ENCODE data around the gene PPFIA3. TPM values are rescaled to one million over a fixed set of nuclear protein-coding genes. Genes with fewer than 3 reads are reported as not detected.

The PPFIA3 gene
- polyA plus RNA-seq, 1 of the 3 experiments (the other 2 are of a cell fraction): 5.7 TPM

- no peaks in the 10 kb centered on the region for H4K20me1 ChIP-seq (ENCODE audit: insufficient read depth)
- ChIA-PET CTCF (interaction anchor here (0.9 to 2.4 kb wide), 4 partner anchors 10 to 189 kb away, joined by 3 to 11 read pairs (median 5); no protein-coding TSS in a partner anchor), POLR2A (no interaction called here)
- no peaks in the 10 kb centered on the region for H3K9me2 ChIP-seq
- H3K4me1 ChIP-seq (ENCODE audit: control insufficient read depth in 1 of 2, insufficient read depth in 2 of 2, low read depth in 1 of 2, low read length in 1 of 2): no peaks in the 10 kb centered on the region
- H3K4me3 ChIP-seq (ENCODE audit: low read depth in 2 of 2, low read length in 1 of 2): no peak overlapping the region
- TF ChIP-seq TCF12 (IDR thresholded peaks at IDR 0.05) (no peak), POLR2AphosphoS5 (IDR thresholded peaks at IDR 0.05; ENCODE audit: low read depth, low read length) (no peak), ELF1 (IDR thresholded peaks at IDR 0.05) (no peak), SIN3A (IDR thresholded peaks at IDR 0.05; ENCODE audit: borderline replicate concordance, low read depth, low read length) (no peak), IRF3 (IDR thresholded peaks at IDR 0.05; ENCODE audit: low read depth, low read length) (no peak), GATA2 (CRISPR knock-in tag; IDR thresholded peaks at IDR 0.05) (no peak), NRF1 (IDR thresholded peaks at IDR 0.05; ENCODE audit: low read depth, low read length) (no peak), MEF2A (IDR thresholded peaks at IDR 0.05; ENCODE audit: borderline replicate concordance, low read depth) (no peak), FOXM1 (IDR thresholded peaks at IDR 0.05; ENCODE audit: low read depth) (no peak)
- TF ChIP-seq, protein P1, sequence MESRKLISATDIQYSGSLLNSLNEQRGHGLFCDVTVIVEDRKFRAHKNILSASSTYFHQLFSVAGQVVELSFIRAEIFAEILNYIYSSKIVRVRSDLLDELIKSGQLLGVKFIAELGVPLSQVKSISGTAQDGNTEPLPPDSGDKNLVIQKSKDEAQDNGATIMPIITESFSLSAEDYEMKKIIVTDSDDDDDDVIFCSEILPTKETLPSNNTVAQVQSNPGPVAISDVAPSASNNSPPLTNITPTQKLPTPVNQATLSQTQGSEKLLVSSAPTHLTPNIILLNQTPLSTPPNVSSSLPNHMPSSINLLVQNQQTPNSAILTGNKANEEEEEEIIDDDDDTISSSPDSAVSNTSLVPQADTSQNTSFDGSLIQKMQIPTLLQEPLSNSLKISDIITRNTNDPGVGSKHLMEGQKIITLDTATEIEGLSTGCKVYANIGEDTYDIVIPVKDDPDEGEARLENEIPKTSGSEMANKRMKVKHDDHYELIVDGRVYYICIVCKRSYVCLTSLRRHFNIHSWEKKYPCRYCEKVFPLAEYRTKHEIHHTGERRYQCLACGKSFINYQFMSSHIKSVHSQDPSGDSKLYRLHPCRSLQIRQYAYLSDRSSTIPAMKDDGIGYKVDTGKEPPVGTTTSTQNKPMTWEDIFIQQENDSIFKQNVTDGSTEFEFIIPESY (IDR thresholded peaks at IDR 0.05; ENCODE audit: borderline replicate concordance, low read depth): no peak
- TF ChIP-seq, protein P2, sequence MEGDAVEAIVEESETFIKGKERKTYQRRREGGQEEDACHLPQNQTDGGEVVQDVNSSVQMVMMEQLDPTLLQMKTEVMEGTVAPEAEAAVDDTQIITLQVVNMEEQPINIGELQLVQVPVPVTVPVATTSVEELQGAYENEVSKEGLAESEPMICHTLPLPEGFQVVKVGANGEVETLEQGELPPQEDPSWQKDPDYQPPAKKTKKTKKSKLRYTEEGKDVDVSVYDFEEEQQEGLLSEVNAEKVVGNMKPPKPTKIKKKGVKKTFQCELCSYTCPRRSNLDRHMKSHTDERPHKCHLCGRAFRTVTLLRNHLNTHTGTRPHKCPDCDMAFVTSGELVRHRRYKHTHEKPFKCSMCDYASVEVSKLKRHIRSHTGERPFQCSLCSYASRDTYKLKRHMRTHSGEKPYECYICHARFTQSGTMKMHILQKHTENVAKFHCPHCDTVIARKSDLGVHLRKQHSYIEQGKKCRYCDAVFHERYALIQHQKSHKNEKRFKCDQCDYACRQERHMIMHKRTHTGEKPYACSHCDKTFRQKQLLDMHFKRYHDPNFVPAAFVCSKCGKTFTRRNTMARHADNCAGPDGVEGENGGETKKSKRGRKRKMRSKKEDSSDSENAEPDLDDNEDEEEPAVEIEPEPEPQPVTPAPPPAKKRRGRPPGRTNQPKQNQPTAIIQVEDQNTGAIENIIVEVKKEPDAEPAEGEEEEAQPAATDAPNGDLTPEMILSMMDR (IDR thresholded peaks at IDR 0.05): no peak
- H3K27ac ChIP-seq (ENCODE audit: low read depth in 2 of 2, low read length in 1 of 2): no peak overlapping the region
- no peaks in the 10 kb centered on the region for H3K9me3 ChIP-seq
- peaks cover 20 to 63% of the 10 kb centered on the region in 2 experiments for H3K36me3 ChIP-seq (replicated peaks in 1 of 2; ENCODE audit: control insufficient read depth in 1 of 2, insufficient read depth in 2 of 2, low read length in 1 of 2)
- no peaks in the 10 kb centered on the region for H3K27me3 ChIP-seq (ENCODE audit: insufficient read depth)
- no peak for DNase-seq
- no peaks in the 10 kb centered on the region for H3K79me2 ChIP-seq (ENCODE audit: insufficient read depth)
- H3F3A ChIP-seq (replicated peaks; ENCODE audit: insufficient read depth): peaks cover 3% of the 10 kb centered on the region
- H3K9ac ChIP-seq: no peak overlapping the region
- no peak overlapping the region for H2AFZ ChIP-seq (ENCODE audit: low read depth)
- 94% methylated on average over 21 of the region's 21 CpGs for WGBS (ENCODE audit: low lambda C conversion rate)
- H3K4me2 ChIP-seq: no peak overlapping the region
Measured at GRCh38 chr19:49188626-49189200, 69.4 kb downstream of the PPFIA3 start.

DNA sequence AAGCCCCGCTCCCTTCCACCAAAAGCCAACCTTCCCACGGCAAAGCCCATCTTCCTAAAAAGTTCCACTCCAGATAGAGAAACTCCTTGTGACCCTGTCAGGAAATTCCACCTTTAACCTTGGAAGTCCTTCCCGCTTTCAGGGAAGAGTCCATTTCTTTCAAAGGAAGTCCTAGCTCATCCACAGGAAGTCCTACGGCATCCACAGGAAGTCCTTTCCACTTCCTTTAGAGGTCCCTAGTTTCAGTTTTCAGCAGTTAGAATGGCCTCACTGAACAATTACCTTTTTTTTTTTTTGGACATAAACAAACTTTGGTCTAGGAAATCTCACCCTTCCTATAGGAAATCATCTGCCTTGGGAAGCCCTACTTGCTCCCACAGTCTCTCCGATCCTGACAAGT is 69.9 kb downstream of the PPFIA3 start:
- peaks cover 20 to 59% of the 10 kb centered on the region in 2 experiments for H3K36me3 ChIP-seq (replicated peaks in 1 of 2; ENCODE audit: control insufficient read depth in 1 of 2, insufficient read depth in 2 of 2, low read length in 1 of 2)
- no peak overlapping the region for H3K9ac ChIP-seq
- no peak overlapping the region for H3K27ac ChIP-seq (ENCODE audit: low read depth in 2 of 2, low read length in 1 of 2)
- DNase-seq: no peak
- no peaks in the 10 kb centered on the region for H4K20me1 ChIP-seq (ENCODE audit: insufficient read depth)
- H3K9me2 ChIP-seq: no peaks in the 10 kb centered on the region
- POLR2A ChIA-PET: no interaction called here
- CTCF ChIA-PET: interaction anchor here (0.9 to 1.7 kb wide), 2 partner anchors 10 to 189 kb away, joined by 3 to 13 read pairs; no protein-coding TSS in a partner anchor
- H3K4me3 ChIP-seq (ENCODE audit: low read depth in 2 of 2, low read length in 1 of 2): no peak overlapping the region
- no peaks in the 10 kb centered on the region for H3K79me2 ChIP-seq (ENCODE audit: insufficient read depth)
- H3K9me3 ChIP-seq: no peaks in the 10 kb centered on the region
- no peak overlapping the region for H3K4me2 ChIP-seq
- no peaks in the 10 kb centered on the region for H3K4me1 ChIP-seq (ENCODE audit: control insufficient read depth in 1 of 2, insufficient read depth in 2 of 2, low read depth in 1 of 2, low read length in 1 of 2)
- H2AFZ ChIP-seq (ENCODE audit: low read depth): no peak overlapping the region
- 98% methylated on average over 5 of the region's 5 CpGs for WGBS (ENCODE audit: low lambda C conversion rate)
- H3K27me3 ChIP-seq (ENCODE audit: insufficient read depth): no peaks in the 10 kb centered on the region
- peaks cover 3% of the 10 kb centered on the region for H3F3A ChIP-seq (replicated peaks; ENCODE audit: insufficient read depth)
- no peak for TF ChIP-seq FOXM1 (IDR thresholded peaks at IDR 0.05; ENCODE audit: low read depth)
- no peak for TF ChIP-seq JUND (IDR thresholded peaks at IDR 0.05)
- no peak for TF ChIP-seq ELF1 (IDR thresholded peaks at IDR 0.05)
- TF ChIP-seq USF2 (IDR thresholded peaks at IDR 0.05; ENCODE audit: borderline replicate concordance, low read depth, low read length): no peak
- no peak for TF ChIP-seq EP300 (IDR thresholded peaks at IDR 0.05; ENCODE audit: borderline replicate concordance in 1 of 2, low read depth in 1 of 2, low read length in 1 of 2)
- TF ChIP-seq TCF12 (IDR thresholded peaks at IDR 0.05): no peak
- TF ChIP-seq FOSL2 (IDR thresholded peaks at IDR 0.05; ENCODE audit: borderline replicate concordance, low read depth): no peak
- TF ChIP-seq POLR2AphosphoS5 (IDR thresholded peaks at IDR 0.05; ENCODE audit: low read depth, low read length): no peak
- TF ChIP-seq TEAD4 (IDR thresholded peaks at IDR 0.05; ENCODE audit: borderline replicate concordance, insufficient read depth): no peak
- TF ChIP-seq, protein P3, sequence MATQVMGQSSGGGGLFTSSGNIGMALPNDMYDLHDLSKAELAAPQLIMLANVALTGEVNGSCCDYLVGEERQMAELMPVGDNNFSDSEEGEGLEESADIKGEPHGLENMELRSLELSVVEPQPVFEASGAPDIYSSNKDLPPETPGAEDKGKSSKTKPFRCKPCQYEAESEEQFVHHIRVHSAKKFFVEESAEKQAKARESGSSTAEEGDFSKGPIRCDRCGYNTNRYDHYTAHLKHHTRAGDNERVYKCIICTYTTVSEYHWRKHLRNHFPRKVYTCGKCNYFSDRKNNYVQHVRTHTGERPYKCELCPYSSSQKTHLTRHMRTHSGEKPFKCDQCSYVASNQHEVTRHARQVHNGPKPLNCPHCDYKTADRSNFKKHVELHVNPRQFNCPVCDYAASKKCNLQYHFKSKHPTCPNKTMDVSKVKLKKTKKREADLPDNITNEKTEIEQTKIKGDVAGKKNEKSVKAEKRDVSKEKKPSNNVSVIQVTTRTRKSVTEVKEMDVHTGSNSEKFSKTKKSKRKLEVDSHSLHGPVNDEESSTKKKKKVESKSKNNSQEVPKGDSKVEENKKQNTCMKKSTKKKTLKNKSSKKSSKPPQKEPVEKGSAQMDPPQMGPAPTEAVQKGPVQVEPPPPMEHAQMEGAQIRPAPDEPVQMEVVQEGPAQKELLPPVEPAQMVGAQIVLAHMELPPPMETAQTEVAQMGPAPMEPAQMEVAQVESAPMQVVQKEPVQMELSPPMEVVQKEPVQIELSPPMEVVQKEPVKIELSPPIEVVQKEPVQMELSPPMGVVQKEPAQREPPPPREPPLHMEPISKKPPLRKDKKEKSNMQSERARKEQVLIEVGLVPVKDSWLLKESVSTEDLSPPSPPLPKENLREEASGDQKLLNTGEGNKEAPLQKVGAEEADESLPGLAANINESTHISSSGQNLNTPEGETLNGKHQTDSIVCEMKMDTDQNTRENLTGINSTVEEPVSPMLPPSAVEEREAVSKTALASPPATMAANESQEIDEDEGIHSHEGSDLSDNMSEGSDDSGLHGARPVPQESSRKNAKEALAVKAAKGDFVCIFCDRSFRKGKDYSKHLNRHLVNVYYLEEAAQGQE (IDR thresholded peaks at IDR 0.05; ENCODE audit: low read depth, low read length): no peak
- no peak for TF ChIP-seq NRF1 (IDR thresholded peaks at IDR 0.05; ENCODE audit: low read depth, low read length)
